COR-L47 (cell line): ENCODE data around the gene RUNDC3A.
"Not testable (repeated sequence)": the region's sequence is repeated elsewhere in the genome, so short reads cannot be mapped to it uniquely, and the experiment has no call there.

Experiments
- DNase-seq: peaks from one replicate; lab custom pipeline; 2025; lab: John Stamatoyannopoulos, UW

RUNDC3A gene

DNA sequence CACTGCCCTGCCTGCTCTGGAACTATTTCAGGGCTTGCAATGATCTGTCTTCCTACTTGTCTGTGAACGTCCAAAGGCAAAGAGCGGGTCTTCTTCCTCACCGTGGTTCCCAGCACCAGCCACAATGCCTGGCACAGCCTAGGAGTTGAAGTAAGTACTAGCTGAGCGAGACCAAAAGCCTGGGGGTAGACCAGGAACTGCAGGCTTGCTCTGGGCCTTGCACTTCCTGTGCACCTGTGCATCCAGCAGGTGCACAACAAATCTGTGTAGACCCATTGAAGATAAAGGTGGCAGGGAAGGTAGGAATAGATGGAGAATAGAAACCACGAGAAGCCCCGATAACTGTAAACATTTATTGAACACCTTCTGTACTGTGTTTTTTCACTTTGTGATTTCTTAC, 50.6 kb downstream of the RUNDC3A start:
- no peak for DNase-seq

DNA sequence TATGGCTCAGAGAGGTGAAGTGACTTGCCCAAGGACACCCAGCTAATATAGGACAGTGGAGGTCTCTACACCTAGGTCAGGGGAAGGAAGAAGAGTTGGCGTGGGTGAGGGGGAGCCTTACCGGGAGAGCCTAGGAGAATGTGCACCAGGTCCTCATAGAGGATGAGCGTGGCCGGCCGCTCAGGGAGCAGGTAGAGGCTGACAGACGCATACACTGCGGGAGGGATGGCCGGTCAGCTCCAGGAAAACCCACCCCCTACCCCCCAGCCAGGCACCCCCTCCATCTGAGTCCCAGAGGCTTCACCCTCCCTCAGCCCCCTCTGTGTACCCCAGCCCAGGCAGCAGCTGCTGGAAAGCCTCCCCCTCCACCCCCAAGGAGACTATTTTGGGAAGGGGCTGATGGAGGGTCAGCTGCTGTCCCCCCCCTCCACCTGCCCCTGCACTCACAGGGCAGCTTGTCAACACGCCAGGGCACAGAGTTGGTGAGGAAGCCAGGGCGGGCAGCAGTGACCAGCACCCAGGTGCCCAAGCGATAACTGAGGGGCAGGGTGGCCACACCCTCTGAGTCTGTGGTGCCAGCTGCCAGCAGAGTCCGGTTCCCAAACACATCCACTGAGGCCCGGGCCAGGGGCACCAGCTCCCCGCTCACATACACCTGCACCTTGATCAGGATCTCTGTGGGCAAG, 51.2 kb downstream of the RUNDC3A start:
- no peak for DNase-seq

DNA sequence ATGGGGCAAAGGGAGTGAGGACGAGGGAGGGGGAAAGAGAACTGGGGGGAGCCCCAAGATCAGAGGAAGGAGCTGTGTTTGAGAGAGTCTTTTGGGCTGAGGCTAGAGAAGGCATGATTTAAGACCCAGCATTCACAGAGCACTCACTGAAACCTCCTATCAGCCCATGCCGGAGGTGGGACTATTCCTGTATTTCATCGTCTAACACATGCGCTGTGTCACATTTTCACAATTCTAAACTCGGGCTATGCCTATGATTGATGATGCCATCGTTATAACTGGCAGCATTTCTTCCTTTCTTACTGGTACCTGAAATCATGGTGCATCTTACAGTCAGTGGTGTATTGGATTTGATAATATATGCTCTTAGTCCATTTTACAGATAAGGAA, 51.7 kb downstream of the RUNDC3A start:
- DNase-seq: no peak

DNA sequence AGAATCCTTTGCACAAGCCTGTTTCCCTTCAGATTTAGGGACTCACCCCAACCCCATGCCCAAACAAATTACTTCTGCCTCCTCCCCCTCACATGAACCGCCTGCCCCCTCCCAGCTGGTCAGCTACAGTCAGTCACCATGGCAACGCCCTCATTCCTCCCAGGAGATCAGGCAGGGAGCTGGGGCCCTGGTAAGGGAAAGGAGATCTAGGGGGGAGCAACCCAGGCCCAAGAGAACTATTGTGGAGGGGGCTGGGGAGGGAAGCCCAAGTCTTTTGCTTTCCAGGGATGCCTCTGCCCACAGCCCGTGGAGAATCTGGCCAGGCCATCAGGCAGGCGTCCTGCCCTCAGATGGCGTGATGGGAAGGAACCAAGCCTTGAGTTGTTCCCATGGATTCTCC, 52.4 kb downstream of the RUNDC3A start:
- no peak for DNase-seq

DNA sequence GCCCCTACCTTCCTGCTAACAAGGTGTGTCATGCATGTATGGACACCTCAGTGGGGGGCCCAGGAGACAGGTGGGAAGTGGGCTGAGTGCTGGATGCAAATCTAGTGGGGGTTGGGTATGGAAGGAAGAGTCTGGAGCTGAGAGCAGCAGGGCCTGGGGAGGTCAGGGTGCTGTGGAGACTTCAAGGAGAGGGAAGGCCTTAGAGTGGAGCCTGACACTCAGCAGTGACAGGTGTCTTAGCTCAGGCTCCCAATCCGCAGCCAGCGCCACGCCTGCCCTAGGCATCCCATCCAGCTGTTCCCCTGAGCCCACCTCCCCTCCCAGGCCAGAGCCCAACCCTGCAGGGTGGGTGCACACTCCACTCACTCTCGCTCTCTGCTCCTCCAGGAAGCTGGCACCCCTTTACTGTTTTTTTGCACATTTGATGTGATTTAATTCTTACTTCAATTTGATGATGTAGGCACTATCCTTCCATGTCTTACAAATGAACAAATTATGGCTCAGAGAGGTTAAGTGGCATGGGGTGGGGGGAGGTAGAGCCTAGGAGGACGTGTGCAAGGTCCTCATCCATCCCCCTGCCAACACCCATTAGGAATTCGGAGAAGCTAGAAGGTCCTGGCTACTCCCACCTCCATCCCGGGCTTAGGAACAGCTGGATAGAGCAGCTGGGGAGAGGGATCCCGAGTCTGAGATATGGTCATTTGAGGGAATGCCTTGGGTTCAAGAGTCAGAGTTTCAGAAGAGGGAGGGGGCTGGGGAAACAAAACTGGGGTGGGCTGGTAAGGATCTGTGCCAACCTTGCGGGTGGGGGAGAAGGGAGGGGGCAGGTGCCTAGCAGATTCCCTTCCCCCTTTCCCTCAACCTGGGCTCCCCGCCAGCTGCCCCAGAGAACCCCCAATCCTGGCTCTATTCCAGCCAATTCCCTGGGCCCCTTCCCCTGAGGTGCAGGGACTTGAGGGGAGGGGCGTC, 53.2 kb downstream of the RUNDC3A start:
- DNase-seq: peak; percentile 42

DNA sequence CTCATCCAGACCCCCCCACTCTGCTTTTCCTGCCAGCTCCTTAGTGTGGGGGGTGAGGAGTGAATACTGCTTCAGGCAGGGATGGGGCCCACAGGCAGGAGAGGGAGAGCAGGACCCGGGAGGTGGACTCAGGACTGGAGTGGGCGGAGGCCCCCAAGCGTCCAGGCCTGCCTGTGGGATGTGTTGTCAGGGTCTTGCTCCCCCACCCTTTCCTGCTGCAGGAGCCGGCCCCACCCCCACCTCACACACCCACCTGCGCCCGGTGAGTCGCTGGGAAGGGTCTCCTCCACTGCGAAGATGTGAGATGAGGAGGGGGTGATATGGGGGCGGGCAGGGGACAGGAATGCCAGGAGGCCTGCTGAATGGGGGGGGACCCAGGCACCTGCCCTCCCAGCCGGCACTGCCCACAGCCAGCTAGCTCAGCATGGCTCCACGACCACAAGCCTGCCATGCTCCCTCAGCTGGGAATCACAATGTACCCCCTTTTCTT, 54.1 kb downstream of the RUNDC3A start:
- no peak for DNase-seq

DNA sequence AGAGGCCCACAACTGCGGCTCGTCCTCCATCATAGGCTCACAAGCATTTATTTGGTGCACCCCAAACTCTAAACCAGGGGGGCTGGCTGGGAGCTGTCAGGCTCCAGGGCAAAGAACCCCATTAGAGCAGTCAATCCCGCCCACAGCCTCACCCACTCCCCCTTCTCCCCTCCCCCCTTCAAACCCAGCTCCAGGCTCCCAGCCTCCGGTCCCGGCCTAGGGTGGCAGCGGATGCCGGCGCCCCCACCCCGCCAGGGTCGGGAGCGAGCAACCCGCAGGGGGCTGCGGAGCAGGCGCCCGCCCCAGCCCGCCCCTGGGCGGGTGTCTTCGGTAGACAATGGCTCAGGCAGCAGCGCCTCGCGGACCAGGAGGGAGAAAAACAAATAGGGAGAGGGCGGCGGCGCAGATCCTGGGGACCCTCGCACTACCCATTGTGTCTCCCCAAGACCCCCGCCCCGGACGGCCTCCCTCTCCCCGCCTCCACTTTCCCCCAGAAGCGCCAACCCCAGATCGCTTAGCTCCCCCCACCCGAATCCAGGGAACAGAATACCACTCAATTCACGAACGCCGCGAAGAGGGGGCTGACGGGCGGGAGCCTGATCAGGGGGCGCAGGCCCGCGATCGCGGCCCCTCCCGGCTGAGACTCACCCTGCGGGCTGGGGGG, 54.7 kb downstream of the RUNDC3A start:
- peak; percentile 58 for DNase-seq

DNA sequence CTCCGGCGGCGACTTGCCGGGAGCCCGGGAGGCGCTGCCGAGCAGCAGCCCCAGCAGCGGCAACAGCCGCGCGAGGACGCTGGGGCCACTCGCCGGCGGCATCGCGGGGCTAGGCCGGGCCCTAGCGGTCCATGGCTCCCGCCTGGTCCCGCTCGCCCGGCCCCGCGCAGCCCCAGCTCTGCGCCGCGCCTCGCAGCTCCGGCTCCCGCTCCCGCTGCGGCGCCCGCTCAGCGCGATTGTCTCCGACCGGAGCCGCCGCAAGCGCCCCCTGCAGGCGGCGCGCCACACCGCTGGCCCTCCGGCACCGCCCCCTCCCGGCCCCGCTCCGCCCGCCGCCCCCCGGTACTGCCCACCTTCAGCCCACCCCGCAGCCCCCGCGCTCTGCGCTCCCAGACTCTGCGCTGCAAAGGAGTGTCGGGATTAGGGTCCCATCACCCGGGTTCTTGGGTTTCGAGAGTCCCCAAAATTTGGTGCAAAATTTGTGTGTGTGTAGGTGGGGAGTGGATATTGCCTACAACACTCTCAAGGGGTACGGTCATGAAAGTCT, 55.3 kb downstream of the RUNDC3A start, which contains the start of gene FAM171A2:
TSS of gene FAM171A2 (minus strand) at position 241 of the 547 bp plus-strand sequence. CDS start at position 102, 139 bp downstream.
- DNase-seq: peak; percentile 53

DNA sequence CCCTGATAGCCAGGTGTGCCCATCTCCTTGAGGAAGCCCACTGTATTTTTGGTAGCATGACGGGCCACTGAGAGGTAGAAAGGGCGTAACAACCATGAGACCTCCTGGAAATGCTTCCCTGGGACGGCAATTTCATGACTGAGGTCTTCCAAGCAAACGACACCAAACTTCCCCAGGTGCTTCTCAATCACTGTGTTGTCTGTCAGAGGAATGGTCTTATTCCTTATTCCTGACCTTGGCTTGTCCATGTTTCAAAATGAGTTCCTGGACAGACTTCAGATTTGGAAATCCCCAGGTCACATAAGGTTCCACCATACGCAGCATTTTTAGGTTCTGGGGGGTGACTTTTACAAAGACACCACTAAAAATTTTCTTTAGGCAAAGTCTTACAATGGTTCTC, 56.6 kb downstream of the RUNDC3A start:
- not testable (repeated sequence) for DNase-seq

DNA sequence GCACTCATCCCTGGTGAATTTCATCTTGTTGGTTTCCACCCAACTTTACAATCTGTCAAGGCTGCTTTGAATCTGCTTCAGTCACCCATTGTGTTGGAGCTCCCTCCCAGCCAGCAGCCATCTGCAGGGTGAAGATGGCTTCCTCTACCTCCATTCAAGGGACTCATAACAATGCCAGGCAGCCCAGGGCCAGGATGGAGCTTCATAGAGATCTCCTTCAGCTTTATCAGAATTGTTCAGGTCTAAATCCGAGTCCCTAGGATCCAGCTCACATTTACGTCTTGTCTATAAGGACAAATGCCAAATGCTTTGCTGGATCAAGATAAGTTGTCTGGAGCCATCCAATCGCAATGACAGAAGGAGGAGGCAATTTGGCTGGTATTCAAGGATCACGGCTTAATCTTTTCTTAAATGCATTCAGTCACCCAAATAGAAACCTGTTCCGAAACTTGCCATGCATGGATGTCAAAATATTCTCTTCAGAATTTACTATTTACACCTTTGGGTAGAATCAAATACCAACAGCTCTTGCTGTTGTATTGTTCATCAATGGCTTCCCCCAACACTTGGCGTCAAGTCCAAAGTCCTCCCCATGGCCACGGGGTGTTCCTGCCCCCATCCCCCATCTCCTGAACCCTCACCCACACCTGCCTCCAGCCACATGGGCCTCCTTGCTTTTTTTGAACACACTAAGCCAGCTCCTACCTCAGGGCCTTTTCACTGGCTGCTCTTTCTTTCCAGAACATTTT, 59.0 kb downstream of the RUNDC3A start:
- DNase-seq: no peak
